Activated naive CD4-positive, alpha-beta T cell treated with anti-CD3 and anti-CD28 coated beads for 36 hours (primary cell): Measurements from ENCODE around the gene SLC16A3. TPM values are rescaled to one million over a fixed set of nuclear protein-coding genes. Genes with fewer than 3 reads are reported as not detected.

ENCODE experiments used
- CTCF ChIA-PET: fragments of 350-600 bp; sonication (Branson Sonifier 250); formaldehyde crosslinking; loops from one replicate; lab custom pipeline; 2021; ENCODE audit warnings: antibody characterized with exemption; lab: Charles Lee
- DNase-seq: peaks from one replicate; pipeline ENCODE4 v3.0.0-alpha.2; 2020
- H3K27ac Mint-ChIP-seq: one replicate; pipeline ENCODE4 v1.8.0; 2021; ENCODE audit warnings: mild to moderate bottlenecking, mixed read lengths
- H3K27me3 Mint-ChIP-seq: one replicate; pipeline ENCODE4 v1.8.0; 2021; ENCODE audit warnings: low read depth, mixed read lengths
- H3K36me3 Mint-ChIP-seq: one replicate; pipeline ENCODE4 v1.8.0; 2021; ENCODE audit warnings: low read depth, mixed read lengths
- H3K4me1 Mint-ChIP-seq: one replicate; pipeline ENCODE4 v1.8.0; 2021; ENCODE audit warnings: low read depth, mixed read lengths
- H3K4me3 Mint-ChIP-seq: one replicate; pipeline ENCODE4 v1.8.0; 2021; ENCODE audit warnings: mild to moderate bottlenecking, moderate library complexity, mixed read lengths
- H3K9me3 Mint-ChIP-seq: one replicate; pipeline ENCODE4 v1.8.0; 2021; ENCODE audit warnings: mixed read lengths
- intact Hi-C: fragments of 100-400 bp; cut with micrococcal nuclease; formaldehyde crosslinking; loops from one replicate; pipeline ENCODE4 v1.15.1; 2023
- total RNA-seq, 2 experiments: library from RNA; stranded (reverse); gene quantifications; one replicate each; pipeline ENCODE4 v1.2.3, GENCODE V29; 2021

The SLC16A3 gene
- total RNA-seq, 2 experiments from 2014 or later, result 15.2 to 18.3 TPM

DNA sequence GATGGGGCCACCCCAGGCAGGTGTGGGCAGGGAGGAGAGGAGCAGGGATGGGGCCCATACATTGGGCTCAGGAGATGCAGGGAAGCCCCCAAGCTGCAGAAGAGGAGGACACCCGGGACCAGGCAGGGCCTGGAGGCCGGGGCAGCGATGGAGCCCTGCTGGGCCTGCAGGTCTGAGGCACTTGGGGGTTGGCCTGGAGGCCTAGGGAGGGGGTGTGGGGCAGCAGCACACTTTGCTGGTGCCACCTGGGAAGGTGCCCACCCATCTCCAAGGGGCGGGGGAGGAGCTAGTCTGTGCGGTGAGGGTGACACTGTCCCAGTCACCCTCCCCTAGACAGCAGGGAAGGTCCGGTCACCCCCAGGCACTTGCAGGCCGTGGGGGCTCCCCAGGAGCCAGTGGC is 9.8 kb upstream of the SLC16A3 start:
- CTCF ChIA-PET, result no interaction called here
- Mint-ChIP-seq H3K27ac (no peak overlapping the region), H3K36me3 (no peaks in the 10 kb centered on the region), H3K9me3 (no peaks in the 10 kb centered on the region), H3K27me3 (no peaks in the 10 kb centered on the region), H3K4me1 (peaks cover 18% of the 10 kb centered on the region), H3K4me3 (no peak overlapping the region)
- DNase-seq, result no peak
- intact Hi-C loops, result no loop called here

DNA sequence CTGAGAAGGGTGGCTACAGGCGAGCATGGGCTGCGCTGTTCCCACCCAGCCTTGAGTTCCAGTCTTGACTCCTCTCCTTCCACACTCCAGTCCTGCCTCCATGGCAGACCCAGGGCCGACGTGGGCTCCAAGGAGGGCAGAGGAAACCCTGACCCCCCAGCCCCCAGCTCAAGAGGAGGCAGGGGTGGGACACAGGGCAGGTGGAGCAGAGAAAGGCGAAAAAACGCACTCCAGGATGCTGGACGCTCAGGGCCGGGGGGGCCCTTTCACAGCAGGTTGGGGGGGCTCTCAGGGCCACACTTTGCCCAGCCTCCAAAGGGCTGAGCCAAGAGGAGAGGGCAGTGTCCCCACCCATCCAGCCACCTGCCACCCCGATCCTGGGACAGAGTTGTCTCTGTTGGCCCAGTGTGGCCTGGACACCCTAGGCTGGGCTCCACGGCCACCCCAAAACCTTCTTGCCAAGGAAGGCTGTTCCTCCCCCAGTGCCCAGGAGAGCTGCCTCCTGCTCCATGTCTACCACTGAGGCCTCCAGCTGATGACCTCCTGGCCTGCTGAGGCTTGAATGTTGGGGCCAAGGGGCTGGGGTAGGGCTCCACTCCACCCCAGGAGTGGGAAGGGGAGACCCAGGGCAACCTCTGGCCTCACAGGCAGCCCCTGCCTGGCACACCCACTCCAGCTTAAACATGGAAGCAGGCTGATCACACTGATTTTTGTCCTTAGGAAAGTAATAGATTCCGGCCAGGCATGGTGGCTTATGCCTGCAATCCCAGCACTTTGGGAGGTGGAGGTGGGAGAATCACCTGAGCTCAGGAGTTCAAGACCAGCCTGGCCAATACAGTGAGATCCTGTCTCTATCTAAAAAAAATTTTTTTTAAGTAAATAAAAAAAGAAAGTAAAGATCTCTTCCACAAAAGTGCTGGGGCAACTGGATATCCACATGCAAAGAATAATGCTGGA is 8.8 kb upstream of the SLC16A3 start:
- no peak for DNase-seq
- Mint-ChIP-seq H3K27ac (no peak overlapping the region), H3K9me3 (no peaks in the 10 kb centered on the region), H3K4me3 (no peak overlapping the region), H3K36me3 (no peaks in the 10 kb centered on the region), H3K27me3 (no peaks in the 10 kb centered on the region), H3K4me1 (peaks cover 13% of the 10 kb centered on the region)
- CTCF ChIA-PET, result interaction anchor here (0.7 to 1.4 kb wide), 2 partner anchors 19 to 354 kb away, joined by 3 read pairs; no protein-coding TSS in a partner anchor
- intact Hi-C loops, result no loop called here

DNA sequence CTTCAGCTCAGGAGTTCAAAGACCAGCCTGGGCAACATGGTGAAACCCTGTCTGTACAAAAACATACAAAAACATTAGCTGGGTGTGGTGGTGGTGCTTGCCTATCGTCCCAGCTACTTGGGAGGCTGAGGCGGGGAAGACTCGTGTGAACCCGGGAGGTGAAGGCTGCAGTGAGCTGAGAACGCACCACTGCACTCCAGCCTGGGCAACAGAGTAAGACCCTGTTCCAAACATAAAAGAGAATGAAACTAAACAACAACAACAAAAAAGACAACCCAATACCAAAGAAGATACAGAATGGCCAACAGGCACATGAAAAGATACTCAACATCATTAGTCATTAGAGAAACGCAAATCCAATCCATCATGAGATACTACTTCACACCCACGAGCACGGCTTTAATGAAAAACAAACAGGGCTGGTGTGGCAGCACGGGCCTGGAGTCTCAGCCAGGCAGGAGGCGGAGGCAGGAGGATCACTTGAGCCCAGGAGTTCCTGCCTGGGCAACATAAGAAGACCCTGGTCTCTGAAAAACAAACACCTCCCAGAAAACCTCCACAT is 7.4 kb upstream of the SLC16A3 start:
- no peak for DNase-seq
- Mint-ChIP-seq H3K4me1 (peaks cover 6% of the 10 kb centered on the region), H3K36me3 (no peaks in the 10 kb centered on the region), H3K27ac (no peak overlapping the region), H3K27me3 (no peaks in the 10 kb centered on the region), H3K4me3 (no peak overlapping the region), H3K9me3 (no peaks in the 10 kb centered on the region)
- CTCF ChIA-PET, result interaction anchor here (0.6 to 1.4 kb wide), 2 partner anchors 21 to 484 kb away, joined by 3 read pairs; no protein-coding TSS in a partner anchor
- intact Hi-C loops, result no loop called here

DNA sequence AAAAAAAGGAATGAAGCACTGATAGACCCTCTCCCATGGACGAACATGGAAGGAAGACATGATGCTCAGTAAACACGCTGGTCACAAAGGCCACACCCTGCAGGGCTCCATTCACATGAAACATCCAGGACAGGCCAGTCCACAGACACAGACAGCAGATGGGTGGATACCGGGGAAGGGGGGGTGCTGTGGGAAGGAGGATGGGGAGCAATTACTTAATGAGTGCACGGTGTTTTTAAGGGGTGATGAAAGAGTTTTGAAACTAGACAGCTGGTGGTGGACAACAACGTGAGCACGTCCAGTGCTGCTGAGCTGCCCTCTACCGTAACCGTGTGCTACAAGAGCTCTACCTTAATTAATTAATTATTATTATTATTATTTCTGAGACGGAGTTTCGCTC is 6.0 kb upstream of the SLC16A3 start:
- intact Hi-C loops, result no loop called here
- CTCF ChIA-PET, result no interaction called here
- Mint-ChIP-seq H3K27me3 (no peaks in the 10 kb centered on the region), H3K9me3 (no peaks in the 10 kb centered on the region), H3K27ac (no peak overlapping the region), H3K4me1 (peaks cover 4% of the 10 kb centered on the region), H3K4me3 (no peak overlapping the region), H3K36me3 (no peaks in the 10 kb centered on the region)
- DNase-seq, result no peak

DNA sequence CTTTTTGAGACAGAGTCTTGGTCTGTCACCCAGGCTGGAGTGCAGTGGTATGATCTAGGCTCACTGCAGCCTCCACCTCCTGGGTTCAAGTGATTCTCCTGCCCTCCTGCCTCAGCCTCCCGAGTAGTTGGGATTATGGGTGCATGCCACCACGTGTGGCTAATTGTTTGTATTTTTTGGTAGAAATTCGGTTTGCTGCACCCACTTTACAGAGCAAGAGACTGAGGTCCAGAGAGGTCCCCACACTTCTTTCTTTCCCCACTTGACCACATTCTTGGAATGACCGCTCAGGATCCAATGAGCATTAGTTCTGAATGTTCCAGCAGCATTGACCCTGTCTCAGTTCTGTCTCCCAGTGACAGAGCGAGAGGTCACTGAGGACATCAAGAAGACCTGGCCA is 5.3 kb upstream of the SLC16A3 start:
- Mint-ChIP-seq H3K4me1 (peaks cover 4% of the 10 kb centered on the region), H3K4me3 (no peak overlapping the region), H3K9me3 (no peaks in the 10 kb centered on the region), H3K36me3 (no peaks in the 10 kb centered on the region), H3K27me3 (no peaks in the 10 kb centered on the region), H3K27ac (no peak overlapping the region)
- intact Hi-C loops, result no loop called here
- CTCF ChIA-PET, result no interaction called here
- DNase-seq, result no peak

DNA sequence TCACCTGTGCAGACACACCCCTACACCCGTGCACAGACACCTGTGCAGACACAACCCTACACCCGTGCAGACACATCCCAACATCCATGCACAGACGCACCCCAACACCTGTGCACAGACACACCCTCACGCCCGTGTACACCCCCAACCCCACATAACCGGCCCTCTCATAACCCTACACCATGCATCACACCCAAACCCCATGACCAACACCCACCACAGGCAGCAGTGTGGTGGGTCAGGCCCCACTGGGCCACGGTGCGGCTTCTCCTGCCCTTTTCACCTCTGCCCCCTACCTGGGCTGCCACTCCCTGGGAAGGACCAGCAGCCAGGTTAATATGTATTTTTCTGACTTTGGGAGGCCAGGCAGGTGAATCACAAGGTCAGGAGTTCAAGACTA is 4.2 kb upstream of the SLC16A3 start:
- Mint-ChIP-seq H3K4me1 (peaks cover 6% of the 10 kb centered on the region), H3K36me3 (no peaks in the 10 kb centered on the region), H3K9me3 (no peaks in the 10 kb centered on the region), H3K27ac (no peak overlapping the region), H3K4me3 (no peak overlapping the region), H3K27me3 (no peaks in the 10 kb centered on the region)
- CTCF ChIA-PET, result interaction anchor here (0.7 kb wide), 1 partner anchor 51 kb away, joined by 4 read pairs; no protein-coding TSS in a partner anchor
- intact Hi-C loops, result no loop called here
- no peak for DNase-seq

DNA sequence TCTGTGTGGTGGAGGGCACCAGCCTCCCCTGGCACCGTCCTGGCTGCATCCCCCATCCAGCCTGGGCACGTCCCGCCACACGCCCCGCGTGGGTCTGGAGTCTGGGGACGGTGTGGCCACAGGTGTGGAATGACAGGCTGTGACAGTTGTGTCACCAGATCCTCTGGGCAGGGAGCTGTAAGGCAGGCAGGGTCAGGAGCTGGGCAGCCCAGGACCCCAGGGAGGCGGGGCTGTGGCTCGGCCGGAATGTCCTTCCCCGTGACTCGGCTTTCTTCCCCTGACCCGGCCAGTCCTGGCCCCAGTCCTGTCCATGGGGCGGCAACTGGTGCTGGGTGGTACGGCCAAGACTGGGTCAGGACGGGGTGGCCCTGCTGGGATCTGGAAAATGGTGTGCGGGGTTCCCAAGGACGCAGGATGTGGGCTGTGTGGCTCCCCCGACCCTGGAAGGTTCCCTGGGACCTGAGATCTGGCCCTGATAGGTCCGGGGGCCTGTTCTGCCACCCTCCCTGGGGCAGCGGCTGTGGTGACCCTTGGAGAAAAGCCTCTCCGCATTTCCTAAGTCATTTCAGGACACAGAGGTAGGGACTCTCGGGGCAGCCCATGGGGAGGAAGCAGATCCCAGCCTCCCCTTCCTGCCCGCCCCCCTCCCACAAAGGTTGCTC is 3.3 kb upstream of the SLC16A3 start:
- Mint-ChIP-seq H3K27ac (no peak overlapping the region), H3K9me3 (no peaks in the 10 kb centered on the region), H3K4me1 (peaks cover 12% of the 10 kb centered on the region), H3K4me3 (no peak overlapping the region), H3K36me3 (no peaks in the 10 kb centered on the region), H3K27me3 (peaks cover 3% of the 10 kb centered on the region)
- CTCF ChIA-PET, result interaction anchor here (0.7 kb wide), 1 partner anchor 50 kb away, joined by 4 read pairs; no protein-coding TSS in a partner anchor
- intact Hi-C loops, result no loop called here
- no peak for DNase-seq

DNA sequence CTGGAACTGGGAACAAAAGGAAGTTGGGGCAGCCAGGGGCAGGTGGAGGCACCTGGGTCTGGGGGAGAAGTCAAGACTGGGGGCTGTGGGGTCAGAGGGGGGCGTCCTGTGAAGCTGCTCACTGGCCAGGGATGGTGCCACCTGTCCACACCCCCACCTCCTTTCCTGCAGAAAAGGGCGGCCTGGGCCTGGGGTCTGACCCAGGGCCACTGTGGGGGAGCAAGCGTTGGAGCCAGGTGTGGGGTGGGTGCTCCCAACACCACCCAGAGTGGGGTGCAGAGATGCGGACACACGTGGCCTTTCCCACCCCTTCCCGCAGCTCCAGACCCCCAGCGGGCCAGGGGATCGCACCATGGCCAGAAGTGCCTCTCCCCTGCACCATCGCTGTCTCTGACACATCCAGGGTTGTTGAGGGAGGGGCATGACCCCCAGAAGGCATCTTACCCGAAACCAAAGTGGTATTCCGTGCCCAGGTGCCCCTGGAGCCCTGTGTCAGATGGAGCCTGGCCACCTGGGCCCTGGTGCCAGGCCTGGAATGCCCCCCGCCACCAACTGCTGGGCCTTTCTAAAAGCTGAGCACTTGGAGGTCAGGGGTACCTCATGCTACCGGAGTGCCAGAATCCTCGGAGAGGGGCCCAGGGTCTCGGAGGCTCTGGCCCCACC is 2.6 kb upstream of the SLC16A3 start:
- Mint-ChIP-seq H3K4me1 (peaks cover 12% of the 10 kb centered on the region), H3K27ac (no peak overlapping the region), H3K27me3 (peaks cover 3% of the 10 kb centered on the region), H3K4me3 (no peak overlapping the region), H3K36me3 (no peaks in the 10 kb centered on the region), H3K9me3 (no peaks in the 10 kb centered on the region)
- intact Hi-C loops, result no loop called here
- CTCF ChIA-PET, result interaction anchor here (1.6 kb wide), 1 partner anchor 10 kb away, joined by 5 read pairs; no protein-coding TSS in a partner anchor
- DNase-seq, result no peak

DNA sequence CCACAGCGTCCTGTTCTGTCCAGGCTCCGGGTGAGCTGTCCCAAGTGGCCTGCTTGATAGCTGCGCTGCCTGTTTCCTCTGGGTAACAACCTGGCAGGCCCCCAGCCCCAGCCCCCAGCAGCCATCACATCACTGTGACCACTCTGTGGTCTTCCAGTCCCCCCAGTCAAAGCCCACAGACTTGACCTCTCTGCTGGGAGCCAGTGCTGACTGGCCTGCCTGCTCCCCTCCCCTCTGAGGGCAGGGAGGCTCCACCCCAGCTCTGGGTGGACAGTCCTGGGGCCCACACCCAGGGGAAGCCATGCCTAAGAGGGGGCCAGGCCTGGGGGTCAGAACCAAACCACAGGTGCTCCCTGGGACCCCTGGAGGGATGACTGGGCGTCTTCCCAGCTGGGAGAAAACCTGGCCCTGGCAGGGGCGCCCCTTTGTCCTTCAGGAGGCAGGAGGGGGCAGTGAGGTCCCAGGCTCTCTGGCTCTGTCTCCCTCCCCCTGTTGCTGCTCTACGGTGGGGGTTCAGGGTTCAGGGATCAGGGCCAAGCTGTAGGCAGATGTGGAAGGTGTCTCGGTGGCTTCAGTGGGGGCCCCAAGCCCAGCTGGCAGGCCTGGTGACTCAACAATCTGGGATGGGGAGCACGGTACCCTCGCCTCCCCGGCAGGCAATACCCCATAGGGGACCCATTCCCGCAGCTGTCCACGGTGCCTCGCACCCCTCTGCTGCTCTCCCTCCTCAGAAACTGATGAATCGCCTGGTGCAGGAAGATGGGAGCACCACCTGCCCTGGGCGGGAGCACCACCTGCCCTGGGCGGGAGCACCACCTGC is 1.8 kb upstream of the SLC16A3 start:
- DNase-seq, result no peak
- Mint-ChIP-seq H3K9me3 (no peaks in the 10 kb centered on the region), H3K36me3 (no peaks in the 10 kb centered on the region), H3K27me3 (peaks cover 3% of the 10 kb centered on the region), H3K4me1 (peaks cover 12% of the 10 kb centered on the region), H3K4me3 (peak overlapping the region; percentile 15), H3K27ac (no peak overlapping the region)
- intact Hi-C loops, result no loop called here
- CTCF ChIA-PET, result interaction anchor here (1.6 kb wide), 1 partner anchor 9 kb away, joined by 5 read pairs; no protein-coding TSS in a partner anchor

DNA sequence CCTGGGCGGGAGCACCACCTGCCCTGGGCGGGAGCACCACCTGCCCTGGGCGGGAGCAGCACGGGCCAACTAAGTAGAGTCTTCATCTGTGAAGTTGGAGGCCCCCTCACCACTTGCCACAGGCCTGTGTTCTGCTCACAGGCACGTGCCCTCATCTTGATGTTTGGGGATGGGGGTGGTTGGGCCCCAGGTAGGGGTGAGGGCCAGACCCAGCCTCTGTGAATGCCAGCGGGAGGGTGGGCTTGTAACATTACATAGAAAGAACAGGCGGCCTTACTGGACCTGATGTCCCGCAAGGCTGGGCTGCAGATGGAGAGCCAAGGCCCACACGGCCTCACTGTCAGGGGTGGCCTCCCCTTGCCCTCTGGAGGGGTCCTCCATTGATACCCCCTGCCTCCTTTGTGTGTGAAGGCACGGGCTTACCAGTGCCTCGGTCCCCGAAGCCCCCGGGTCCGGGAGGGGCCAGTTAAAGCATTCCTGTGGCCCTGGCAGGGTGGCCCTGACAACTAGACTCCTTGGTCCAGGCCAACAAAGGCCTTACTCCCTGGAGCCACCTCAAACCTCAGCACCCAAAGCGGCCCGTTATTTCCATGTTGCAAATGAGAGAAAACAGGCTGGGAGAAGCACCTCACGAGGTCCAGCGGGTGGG is 1.1 kb upstream of the SLC16A3 start:
- peaks cover 12% of the 10 kb centered on the region for H3K4me1 Mint-ChIP-seq
- CTCF ChIA-PET, result interaction anchor here (1.3 to 1.6 kb wide), 2 partner anchors 9 to 22 kb away, joined by 5 read pairs; no protein-coding TSS in a partner anchor
- H3K4me3 Mint-ChIP-seq, result peak overlapping the region; percentile 82
- no peak overlapping the region for H3K27ac Mint-ChIP-seq
- H3K36me3 Mint-ChIP-seq, result no peaks in the 10 kb centered on the region
- no peak for DNase-seq
- intact Hi-C loops, result no loop called here
- H3K9me3 Mint-ChIP-seq, result no peaks in the 10 kb centered on the region
- peaks cover 3% of the 10 kb centered on the region for H3K27me3 Mint-ChIP-seq
